NCI-H748 treated with DMSO at 0.1 percent for 48 hours (cell line): ENCODE data around the gene MBD6.
"Not testable (repeated sequence)": the region's sequence is repeated elsewhere in the genome, so short reads cannot be mapped to it uniquely, and the experiment has no call there.

Experiments used
- DNase-seq: peaks from one replicate; lab custom pipeline; 2025; lab: John Stamatoyannopoulos, UW

MBD6 gene

GRCh38 chr12:57549909-57550640 is 27.5 kb downstream of the MBD6 start, which contains the start of gene KIF5A:
KIF5A (plus strand) TSS chr12:57550044; CDS start chr12:57550272, 228 bp downstream.
- peak; percentile 57 for DNase-seq

GRCh38 chr12:57550641-57551549 is 28.3 kb downstream of the MBD6 start:
- no peak for DNase-seq

DNA sequence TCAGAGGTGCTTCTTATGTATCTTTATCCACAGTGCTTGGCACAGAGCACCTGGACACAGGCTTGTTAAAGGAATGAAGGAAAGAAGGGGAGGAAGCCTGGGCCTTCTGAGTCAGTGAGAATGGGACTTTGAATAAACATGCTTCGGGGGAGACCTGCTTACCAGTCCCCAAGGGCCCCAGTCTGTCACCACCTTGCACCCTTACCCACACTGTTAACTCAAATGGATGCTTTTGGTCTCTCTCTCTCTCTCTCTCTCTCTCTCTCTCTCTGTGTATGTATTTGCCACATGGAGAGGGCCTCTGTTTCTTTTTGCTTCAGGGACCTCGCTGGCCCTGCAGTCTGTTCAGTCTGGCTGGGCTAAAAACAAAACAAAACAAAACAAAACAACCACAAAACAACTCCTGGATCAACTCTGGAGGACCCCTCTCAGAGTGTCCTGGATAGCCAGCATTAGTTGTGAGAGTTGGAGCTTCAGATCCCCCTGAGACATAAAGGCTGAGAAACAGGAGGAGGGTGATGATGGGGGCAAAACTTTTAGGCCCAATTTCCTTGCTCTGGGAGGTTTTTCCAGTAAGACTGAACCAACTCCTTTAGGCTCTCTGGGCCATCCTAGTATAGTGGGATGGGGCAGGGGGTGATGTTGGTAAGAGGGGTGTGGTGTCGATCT is 29.1 kb downstream of the MBD6 start:
- no peak for DNase-seq

DNA sequence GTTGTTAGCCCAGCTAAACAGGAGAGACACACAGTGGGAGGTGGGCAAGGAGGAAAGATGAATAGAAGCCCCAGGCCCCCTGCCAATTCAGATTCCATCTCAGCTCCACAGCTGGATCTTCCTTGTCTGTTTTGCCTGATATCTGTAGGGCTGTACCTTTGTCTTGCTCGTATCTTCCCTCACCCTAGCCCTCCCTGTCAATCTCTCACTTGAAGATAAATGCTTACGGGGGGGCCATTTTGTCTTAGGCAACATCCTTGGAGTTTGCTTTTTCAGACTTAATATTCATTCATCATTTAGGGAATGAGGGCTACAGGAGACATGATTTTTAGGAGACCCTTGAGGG is 29.7 kb downstream of the MBD6 start:
- DNase-seq: no peak

- DNase-seq: no peak
These were observed 30.2 kb downstream of the MBD6 start for GRCh38 chr12:57552835-57553313.

- DNase-seq: no peak
These were observed 30.9 kb downstream of the MBD6 start for GRCh38 chr12:57553343-57554202.

DNA sequence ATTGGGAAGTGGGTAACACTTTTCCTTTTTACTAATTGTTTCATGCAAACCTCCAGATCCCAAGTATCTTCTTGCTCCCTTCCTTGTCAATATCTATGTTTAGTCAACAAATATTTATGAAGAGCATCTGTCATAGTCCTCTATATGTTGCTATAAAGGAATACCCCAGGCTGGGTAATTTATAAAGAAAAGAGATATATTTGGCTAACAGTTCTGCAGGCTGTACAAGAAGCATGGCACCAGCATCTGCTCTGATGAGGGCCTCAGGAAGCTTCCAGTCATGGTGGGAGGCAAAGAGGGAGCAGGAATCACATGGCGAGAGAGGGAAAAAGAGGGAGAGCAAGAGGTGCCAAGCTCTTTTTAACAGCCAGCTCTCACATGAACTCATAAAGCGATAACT is 31.8 kb downstream of the MBD6 start:
- no peak for DNase-seq

- no peak for DNase-seq
These were observed 32.3 kb downstream of the MBD6 start for GRCh38 chr12:57554897-57555296.

GRCh38 chr12:57558864-57559263 is 36.2 kb downstream of the MBD6 start:
- DNase-seq: no peak

GRCh38 chr12:57560516-57560915 is 37.9 kb downstream of the MBD6 start:
- no peak for DNase-seq

DNA sequence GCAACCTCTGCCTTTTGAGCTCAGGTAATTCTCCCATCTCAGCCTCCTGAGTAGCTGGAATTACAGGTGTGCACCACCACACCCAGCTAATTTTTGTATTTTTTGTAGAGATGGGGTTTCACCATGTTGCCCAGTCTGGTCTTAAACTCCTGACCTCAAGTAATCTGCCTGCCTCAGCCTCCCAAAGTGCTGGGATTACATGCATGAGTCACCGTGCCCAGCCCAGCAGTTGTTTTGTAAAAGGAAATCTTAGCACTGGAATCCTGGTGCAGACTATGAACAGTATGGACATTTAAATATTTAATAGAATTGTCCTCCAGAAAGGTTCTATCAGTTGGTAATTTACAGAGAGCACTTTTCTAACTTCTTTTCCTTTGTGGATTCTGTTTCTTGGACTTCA is 38.5 kb downstream of the MBD6 start:
- not testable (repeated sequence) for DNase-seq

- DNase-seq: no peak
These were observed 40.7 kb downstream of the MBD6 start for GRCh38 chr12:57563358-57563757.

DNA sequence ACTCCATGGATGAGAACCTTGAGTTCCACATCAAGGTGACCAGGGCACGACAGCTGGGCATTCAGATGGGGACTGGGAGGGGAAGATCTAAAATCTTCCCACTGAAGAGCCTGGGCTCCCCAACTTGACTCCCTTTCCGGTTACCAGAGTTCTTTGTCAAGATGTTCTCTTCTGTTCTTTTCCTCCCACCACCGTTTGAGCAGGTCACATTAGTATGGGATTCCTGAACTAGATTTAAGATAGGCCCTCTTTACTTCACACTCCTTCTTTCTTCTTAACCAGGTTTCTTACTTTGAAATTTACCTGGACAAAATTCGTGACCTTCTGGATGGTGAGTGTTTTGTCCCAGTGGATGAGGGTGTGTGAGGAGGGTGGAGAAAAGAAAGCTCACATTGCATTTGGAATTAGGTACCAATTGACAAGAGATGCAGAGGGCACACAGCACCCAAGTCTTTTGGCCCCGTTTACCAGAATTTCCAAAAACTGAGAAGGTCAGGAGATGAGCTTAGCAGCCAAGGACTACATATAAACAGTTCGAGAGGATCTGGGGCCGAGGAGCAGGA is 41.6 kb downstream of the MBD6 start:
- no peak for DNase-seq

- DNase-seq: no peak
These were observed 46.2 kb downstream of the MBD6 start for GRCh38 chr12:57568838-57569237.

GRCh38 chr12:57569858-57570257 is 47.2 kb downstream of the MBD6 start:
- DNase-seq: no peak

DNA sequence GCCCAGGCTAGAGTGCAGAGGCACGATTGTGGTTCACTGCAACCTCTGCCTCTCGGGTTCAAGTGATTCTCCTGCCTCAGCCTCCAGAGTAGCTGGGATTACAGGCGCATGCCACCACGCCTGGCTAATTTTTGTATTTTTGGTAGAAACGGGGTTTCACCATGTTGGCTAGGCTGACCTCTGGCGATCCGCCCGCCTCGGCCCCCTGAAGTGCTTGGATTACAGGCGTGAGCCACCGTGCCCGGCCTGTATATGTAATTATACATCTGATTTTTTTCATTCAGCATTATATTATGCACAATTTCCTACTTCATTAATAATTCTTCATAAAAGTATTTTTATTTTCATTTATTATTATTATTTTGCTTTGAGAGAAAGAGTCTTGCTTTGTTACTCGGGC is 47.8 kb downstream of the MBD6 start:
- DNase-seq: not testable (repeated sequence)

DNA sequence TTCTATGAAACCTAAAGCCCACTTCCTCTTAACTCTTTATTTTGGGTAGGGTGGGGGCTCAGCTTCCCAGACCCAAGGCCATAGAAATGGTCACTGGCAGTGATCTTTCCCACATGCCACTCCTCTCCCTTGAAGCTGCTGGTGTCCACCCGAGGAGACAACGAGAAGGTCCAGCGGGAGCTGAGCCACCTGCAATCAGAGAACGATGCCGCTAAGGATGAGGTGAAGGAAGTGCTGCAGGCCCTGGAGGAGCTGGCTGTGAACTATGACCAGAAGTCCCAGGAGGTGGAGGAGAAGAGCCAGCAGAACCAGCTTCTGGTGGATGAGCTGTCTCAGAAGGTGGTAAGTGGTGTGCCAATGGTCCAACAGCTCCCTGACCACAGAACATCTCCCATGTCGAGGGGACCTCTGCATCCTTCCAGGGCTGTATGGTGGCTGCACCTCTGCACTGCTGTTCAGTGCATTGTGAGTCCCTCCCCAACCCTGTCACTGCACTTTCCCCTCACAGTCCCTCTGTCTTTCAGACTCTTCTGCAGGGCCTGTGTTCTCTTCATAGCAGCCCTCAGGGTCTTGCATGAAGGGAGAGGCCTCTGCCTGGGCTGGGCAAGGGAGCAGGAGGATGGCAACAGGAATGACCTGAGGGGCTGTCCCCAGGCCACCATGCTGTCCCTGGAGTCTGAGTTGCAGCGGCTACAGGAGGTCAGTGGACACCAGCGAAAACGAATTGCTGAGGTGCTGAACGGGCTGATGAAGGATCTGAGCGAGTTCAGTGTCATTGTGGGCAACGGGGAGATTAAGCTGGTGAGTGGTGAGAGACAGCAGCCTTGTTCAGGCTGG is 49.5 kb downstream of the MBD6 start:
- DNase-seq: no peak

DNA sequence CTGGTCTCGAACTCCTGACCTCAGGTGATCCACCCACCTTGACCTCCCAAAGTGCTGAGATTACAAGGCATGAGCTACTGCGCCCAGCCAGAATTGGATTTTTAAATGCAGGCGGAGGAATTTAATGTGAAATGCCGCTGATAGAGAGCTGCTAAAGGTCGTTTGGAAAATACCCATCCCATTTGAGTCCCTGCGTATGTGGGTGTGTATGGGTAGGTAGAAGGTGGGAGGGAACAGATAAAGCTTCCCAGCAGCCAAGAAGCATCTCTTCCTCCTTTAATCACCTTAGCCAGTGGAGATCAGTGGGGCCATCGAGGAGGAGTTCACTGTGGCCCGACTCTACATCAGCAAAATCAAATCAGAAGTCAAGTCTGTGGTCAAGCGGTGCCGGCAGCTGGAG is 52.2 kb downstream of the MBD6 start:
- no peak for DNase-seq

- DNase-seq: no peak
These were observed 53.4 kb downstream of the MBD6 start for GRCh38 chr12:57575771-57576612.
